HepG2 (cell line): ENCODE data around the gene ENPP7. TPM values are rescaled to one million over a fixed set of nuclear protein-coding genes. Genes with fewer than 3 reads are reported as not detected.

Source experiments
- CHCHD3 ChIP-seq: sonication (generic); formaldehyde crosslinking; IDR thresholded peaks from 2 replicates; pipeline ENCODE4 v1.8.0; 2022; ENCODE audit warnings: mild to moderate bottlenecking, missing genetic modification reagents, moderate library complexity
- MBNL3 ChIP-seq: fragments of 250-450 bp; sonication (Bioruptor Pico); conservative IDR thresholded peaks from 2 replicates; pipeline ENCODE4 v1.8.0; 2022; ENCODE audit warnings: mild to moderate bottlenecking, inconsistent platforms
- PITX1 ChIP-seq: sonication (generic); formaldehyde crosslinking; IDR thresholded peaks from 2 replicates; pipeline ENCODE4 v1.5.1; 2020; ENCODE audit warnings: mild to moderate bottlenecking, missing genetic modification reagents
- SNAI1 ChIP-seq: sonication (generic); formaldehyde crosslinking; IDR thresholded peaks from 2 replicates; pipeline ENCODE4 v1.5.0; 2020; ENCODE audit warnings: mild to moderate bottlenecking, missing genetic modification reagents, borderline replicate concordance
- SOX13 ChIP-seq, 3 experiments: fragments of 450-650 bp in 1 of 3; sonication (generic) in 1 of 3; formaldehyde crosslinking in 1 of 3; IDR thresholded peaks in 2 of 3; conservative IDR thresholded peaks in 1 of 3; 2 replicates each; pipeline versions ENCODE4 v1.5.0 to v1.6.1; 2016 to 2020; ENCODE audit warnings: antibody characterized with exemption in 1 of 3, mild to moderate bottlenecking in 1 of 3, missing compliant biosample characterization in 1 of 3, missing genetic modification reagents in 1 of 3, moderate library complexity in 1 of 3
- ZC3H13 ChIP-seq: sonication (generic); formaldehyde crosslinking; IDR thresholded peaks from 2 replicates; pipeline ENCODE4 v1.8.1; 2023; ENCODE audit warnings: mild to moderate bottlenecking, missing genetic modification reagents, moderate library complexity
- ZNF30 ChIP-seq: sonication (generic); formaldehyde crosslinking; IDR thresholded peaks from 2 replicates; pipeline ENCODE4 v1.5.0; 2020; ENCODE audit warnings: mild to moderate bottlenecking, missing genetic modification reagents
- ZNF317 ChIP-seq: sonication (generic); formaldehyde crosslinking; IDR thresholded peaks from 2 replicates; pipeline ENCODE4 v1.5.0; 2020; ENCODE audit warnings: mild to moderate bottlenecking, missing genetic modification reagents
- ZNF747 ChIP-seq: sonication (generic); formaldehyde crosslinking; IDR thresholded peaks from 2 replicates; pipeline ENCODE4 v1.8.1; 2023; ENCODE audit warnings: missing genetic modification reagents, mild to moderate bottlenecking, borderline replicate concordance
- ZNF792 ChIP-seq: IDR thresholded peaks from 2 replicates; pipeline ENCODE4 v1.6.1; 2016
- polyA plus RNA-seq, 8 experiments: library from polyadenylated mRNA; depleted of rRNA in 3 of 8; stranded (reverse) in 7 of 8; unstranded in 1 of 8; fragments of >200 nt; fragmentation: Illumina TruSeq in 4 of 8; extraction: Trizol in 4 of 8; gene quantifications; 2 replicates each; pipeline versions ENCODE4 v1.2.1 to v1.2.3, GENCODE V29; 2011 to 2016; ENCODE audit warnings: low read depth in 4 of 8, missing spikeins in 1 of 8, mixed read lengths in 1 of 8; ENCODE audit not compliant: insufficient read depth in 1 of 8
- total RNA-seq, 5 experiments: library from RNA; depleted of rRNA; stranded (reverse); fragments of >200 nt; fragmentation: Illumina TruSeq; extraction: Trizol; gene quantifications; 2 replicates each; pipeline ENCODE4 v1.2.3, GENCODE V29; 2016; ENCODE audit warnings: low read depth in 1 of 5
- TF ChIP-seq, protein P1 (sequence below): sonication (generic); formaldehyde crosslinking; IDR thresholded peaks from 2 replicates; pipeline ENCODE4 v1.8.1; 2023; ENCODE audit warnings: mild to moderate bottlenecking, missing genetic modification reagents
- TF ChIP-seq, protein P2 (sequence below): sonication (generic); formaldehyde crosslinking; IDR thresholded peaks from 2 replicates; pipeline ENCODE4 v1.8.0; 2022; ENCODE audit warnings: mild to moderate bottlenecking, missing genetic modification reagents, borderline replicate concordance
- TF ChIP-seq, protein P3 (sequence below): sonication (generic); formaldehyde crosslinking; IDR thresholded peaks from 2 replicates; pipeline ENCODE4 v1.4.0; 2020; ENCODE audit warnings: mild to moderate bottlenecking, missing genetic modification reagents
- TF ChIP-seq, protein P4 (sequence below): sonication (generic); formaldehyde crosslinking; IDR thresholded peaks from 2 replicates; pipeline ENCODE4 v1.5.1; 2020; ENCODE audit warnings: mild to moderate bottlenecking, moderate library complexity, missing genetic modification reagents
- TF ChIP-seq, protein P5 (sequence below): sonication (generic); formaldehyde crosslinking; IDR thresholded peaks from 2 replicates; pipeline ENCODE4 v1.8.1; 2022; ENCODE audit warnings: low read depth, mild to moderate bottlenecking, missing genetic modification reagents

The ENPP7 gene
- total and polyA plus RNA-seq, 2 of the 13 experiments (the other 11 are each of a cell fraction or from before 2014, with no cell fraction given) = 1.1 to 2.2 TPM

DNA sequence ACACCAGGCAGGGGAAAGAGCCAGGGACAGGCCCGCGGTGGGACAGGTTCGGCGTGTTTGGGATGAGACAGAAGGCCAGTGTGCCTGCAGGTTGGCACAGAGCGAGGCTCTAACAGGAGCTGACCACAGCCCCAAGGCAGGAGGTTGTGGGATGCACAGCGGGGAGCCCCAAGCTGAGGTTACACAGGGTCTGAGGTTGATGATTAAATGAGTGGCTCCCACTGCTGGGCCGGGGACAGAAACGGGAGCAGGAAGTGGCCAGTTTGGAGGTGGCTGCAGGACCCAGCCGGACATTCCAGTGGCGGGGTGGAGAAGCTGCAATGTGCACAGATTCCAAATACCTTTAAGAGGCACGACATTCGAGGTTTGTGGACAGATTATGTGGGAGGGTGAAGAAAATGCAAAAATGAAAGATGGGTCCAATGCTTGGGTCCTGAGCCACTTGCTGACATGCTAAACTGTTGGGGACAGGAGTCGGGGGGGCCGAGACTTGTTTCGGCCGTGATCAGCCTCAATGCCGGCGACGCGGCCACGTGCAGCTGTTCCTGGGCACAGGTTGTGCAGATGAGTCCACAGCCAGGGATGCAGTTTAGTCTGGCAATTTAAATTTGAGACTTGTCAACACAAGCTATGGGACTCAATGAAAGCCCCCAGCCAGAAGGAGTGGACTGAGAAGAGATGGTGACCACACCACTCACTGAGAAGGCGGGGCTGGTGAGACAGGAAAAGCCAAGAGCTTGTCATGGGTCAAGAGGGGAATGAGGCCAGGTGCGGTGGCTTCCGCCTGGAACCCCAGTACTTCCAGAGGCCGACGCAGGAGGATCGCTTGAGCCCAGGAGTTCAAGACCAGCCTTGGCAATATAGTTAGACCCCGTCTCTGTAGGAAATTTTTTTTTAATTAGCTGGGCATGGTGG lies 8.7 kb downstream of the ENPP7 start (continued):
- TF ChIP-seq, protein P1, sequence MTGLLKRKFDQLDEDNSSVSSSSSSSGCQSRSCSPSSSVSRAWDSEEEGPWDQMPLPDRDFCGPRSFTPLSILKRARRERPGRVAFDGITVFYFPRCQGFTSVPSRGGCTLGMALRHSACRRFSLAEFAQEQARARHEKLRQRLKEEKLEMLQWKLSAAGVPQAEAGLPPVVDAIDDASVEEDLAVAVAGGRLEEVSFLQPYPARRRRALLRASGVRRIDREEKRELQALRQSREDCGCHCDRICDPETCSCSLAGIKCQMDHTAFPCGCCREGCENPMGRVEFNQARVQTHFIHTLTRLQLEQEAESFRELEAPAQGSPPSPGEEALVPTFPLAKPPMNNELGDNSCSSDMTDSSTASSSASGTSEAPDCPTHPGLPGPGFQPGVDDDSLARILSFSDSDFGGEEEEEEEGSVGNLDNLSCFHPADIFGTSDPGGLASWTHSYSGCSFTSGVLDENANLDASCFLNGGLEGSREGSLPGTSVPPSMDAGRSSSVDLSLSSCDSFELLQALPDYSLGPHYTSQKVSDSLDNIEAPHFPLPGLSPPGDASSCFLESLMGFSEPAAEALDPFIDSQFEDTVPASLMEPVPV (CRISPR knock-in tag) = 0 out of 2 replicates have a peak, but pooled peaks have one; percentile 21
- TF ChIP-seq SOX13 (IDR thresholded peaks at IDR 0.05) (no peak), SOX13 (CRISPR knock-in tag; conservative IDR thresholded peaks at IDR 0.05 in 1 of 2, IDR thresholded peaks at IDR 0.05 in 1 of 2) (0 out of 4 replicates have a peak, but pooled peaks of 1 of the 2 experiments have one; percentile 5), MBNL3 (CRISPR knock-in tag) (no peak), SNAI1 (CRISPR knock-in tag) (peak; percentile 63; the same call in 1 of the 2 replicates), PITX1 (CRISPR knock-in tag) (0 out of 2 replicates have a peak, but pooled peaks have one; percentile 40), CHCHD3 (CRISPR knock-in tag) (no peak), ZNF792 (0 out of 2 replicates have a peak, but pooled peaks have one; percentile 5), ZC3H13 (CRISPR knock-in tag) (peak; percentile 86; the same call in 1 of the 2 replicates), ZNF747 (CRISPR knock-in tag) (0 out of 2 replicates have a peak, but pooled peaks have one; percentile 28), ZNF317 (CRISPR knock-in tag) (no peak), ZNF30 (CRISPR knock-in tag) (peak; percentile 81; the same call in 1 of the 2 replicates)
- TF ChIP-seq, protein P2, sequence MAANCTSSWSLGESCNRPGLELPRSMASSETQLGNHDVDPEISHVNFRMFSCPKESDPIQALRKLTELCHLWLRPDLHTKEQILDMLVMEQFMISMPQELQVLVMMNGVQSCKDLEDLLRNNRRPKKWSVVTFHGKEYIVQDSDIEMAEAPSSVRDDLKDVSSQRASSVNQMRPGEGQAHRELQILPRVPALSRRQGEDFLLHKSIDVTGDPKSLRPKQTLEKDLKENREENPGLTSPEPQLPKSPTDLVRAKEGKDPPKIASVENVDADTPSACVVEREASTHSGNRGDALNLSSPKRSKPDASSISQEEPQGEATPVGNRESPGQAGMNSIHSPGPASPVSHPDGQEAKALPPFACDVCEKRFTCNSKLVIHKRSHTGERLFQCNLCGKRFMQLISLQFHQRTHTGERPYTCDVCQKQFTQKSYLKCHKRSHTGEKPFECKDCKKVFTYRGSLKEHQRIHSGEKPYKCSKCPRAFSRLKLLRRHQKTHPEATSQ = no peak
- TF ChIP-seq, protein P3, sequence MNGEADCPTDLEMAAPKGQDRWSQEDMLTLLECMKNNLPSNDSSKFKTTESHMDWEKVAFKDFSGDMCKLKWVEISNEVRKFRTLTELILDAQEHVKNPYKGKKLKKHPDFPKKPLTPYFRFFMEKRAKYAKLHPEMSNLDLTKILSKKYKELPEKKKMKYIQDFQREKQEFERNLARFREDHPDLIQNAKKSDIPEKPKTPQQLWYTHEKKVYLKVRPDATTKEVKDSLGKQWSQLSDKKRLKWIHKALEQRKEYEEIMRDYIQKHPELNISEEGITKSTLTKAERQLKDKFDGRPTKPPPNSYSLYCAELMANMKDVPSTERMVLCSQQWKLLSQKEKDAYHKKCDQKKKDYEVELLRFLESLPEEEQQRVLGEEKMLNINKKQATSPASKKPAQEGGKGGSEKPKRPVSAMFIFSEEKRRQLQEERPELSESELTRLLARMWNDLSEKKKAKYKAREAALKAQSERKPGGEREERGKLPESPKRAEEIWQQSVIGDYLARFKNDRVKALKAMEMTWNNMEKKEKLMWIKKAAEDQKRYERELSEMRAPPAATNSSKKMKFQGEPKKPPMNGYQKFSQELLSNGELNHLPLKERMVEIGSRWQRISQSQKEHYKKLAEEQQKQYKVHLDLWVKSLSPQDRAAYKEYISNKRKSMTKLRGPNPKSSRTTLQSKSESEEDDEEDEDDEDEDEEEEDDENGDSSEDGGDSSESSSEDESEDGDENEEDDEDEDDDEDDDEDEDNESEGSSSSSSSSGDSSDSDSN (CRISPR knock-in tag) = peak; percentile 47
- TF ChIP-seq, protein P4, sequence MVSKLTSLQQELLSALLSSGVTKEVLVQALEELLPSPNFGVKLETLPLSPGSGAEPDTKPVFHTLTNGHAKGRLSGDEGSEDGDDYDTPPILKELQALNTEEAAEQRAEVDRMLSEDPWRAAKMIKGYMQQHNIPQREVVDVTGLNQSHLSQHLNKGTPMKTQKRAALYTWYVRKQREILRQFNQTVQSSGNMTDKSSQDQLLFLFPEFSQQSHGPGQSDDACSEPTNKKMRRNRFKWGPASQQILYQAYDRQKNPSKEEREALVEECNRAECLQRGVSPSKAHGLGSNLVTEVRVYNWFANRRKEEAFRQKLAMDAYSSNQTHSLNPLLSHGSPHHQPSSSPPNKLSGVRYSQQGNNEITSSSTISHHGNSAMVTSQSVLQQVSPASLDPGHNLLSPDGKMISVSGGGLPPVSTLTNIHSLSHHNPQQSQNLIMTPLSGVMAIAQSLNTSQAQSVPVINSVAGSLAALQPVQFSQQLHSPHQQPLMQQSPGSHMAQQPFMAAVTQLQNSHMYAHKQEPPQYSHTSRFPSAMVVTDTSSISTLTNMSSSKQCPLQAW (CRISPR knock-in tag) = peak; percentile 12
- TF ChIP-seq, protein P5, sequence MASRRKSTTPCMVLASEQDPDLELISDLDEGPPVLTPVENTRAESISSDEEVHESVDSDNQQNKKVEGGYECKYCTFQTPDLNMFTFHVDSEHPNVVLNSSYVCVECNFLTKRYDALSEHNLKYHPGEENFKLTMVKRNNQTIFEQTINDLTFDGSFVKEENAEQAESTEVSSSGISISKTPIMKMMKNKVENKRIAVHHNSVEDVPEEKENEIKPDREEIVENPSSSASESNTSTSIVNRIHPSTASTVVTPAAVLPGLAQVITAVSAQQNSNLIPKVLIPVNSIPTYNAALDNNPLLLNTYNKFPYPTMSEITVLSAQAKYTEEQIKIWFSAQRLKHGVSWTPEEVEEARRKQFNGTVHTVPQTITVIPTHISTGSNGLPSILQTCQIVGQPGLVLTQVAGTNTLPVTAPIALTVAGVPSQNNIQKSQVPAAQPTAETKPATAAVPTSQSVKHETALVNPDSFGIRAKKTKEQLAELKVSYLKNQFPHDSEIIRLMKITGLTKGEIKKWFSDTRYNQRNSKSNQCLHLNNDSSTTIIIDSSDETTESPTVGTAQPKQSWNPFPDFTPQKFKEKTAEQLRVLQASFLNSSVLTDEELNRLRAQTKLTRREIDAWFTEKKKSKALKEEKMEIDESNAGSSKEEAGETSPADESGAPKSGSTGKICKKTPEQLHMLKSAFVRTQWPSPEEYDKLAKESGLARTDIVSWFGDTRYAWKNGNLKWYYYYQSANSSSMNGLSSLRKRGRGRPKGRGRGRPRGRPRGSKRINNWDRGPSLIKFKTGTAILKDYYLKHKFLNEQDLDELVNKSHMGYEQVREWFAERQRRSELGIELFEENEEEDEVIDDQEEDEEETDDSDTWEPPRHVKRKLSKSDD (CRISPR knock-in tag) = no peak
